ENCODE results near the gene MTMR12.
"Not testable (repeated sequence)": the region's sequence is repeated elsewhere in the genome, so short reads cannot be mapped to it uniquely, and the experiment has no call there.

DNA sequence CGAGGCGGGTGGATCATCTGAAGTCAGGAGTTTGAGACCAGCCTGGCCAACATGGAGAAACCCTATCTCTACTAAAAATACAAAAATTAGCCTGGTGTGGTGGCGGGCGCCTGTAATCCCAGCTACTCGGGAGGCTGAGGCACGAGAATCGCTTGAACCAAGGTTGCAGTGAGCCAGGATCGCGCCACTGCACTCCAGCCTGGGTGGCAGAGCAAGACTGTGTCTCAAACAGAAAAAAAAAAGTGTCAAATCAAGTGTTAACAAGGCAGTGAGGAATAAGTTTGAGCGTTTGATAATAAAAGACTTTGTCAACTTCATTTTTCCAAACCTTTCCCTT is 1.4 kb upstream of the MTMR12 start:
- TF ChIP-seq, protein P1, sequence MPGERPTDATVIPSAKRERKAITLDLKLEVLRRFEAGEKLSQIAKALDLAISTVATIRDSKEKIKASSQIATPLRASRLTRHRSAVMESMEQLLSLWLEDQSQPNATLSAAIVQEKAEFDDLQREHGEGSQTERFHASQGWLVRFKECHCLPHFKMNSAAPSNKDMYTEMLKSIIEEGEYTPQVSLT (CRISPR knock-in tag; IDR thresholded peaks at IDR 0.05; ENCODE audit: borderline replicate concordance, low read depth): not testable (repeated sequence)
- TF ChIP-seq ARHGAP35 (CRISPR knock-in tag; IDR thresholded peaks at IDR 0.05; ENCODE audit: borderline replicate concordance); TEAD3 (CRISPR knock-in tag; optimal IDR thresholded peaks at IDR 0.05; ENCODE audit: borderline replicate concordance); ZNF3 (CRISPR knock-in tag; IDR thresholded peaks at IDR 0.05); GABPA (IDR thresholded peaks at IDR 0.05; ENCODE audit: low read depth, low read length); GABPA (CRISPR knock-in tag; IDR thresholded peaks at IDR 0.05; ENCODE audit: low read depth); CBFB (CRISPR knock-in tag; IDR thresholded peaks at IDR 0.05): not testable (repeated sequence)
- TF ChIP-seq, protein P2, sequence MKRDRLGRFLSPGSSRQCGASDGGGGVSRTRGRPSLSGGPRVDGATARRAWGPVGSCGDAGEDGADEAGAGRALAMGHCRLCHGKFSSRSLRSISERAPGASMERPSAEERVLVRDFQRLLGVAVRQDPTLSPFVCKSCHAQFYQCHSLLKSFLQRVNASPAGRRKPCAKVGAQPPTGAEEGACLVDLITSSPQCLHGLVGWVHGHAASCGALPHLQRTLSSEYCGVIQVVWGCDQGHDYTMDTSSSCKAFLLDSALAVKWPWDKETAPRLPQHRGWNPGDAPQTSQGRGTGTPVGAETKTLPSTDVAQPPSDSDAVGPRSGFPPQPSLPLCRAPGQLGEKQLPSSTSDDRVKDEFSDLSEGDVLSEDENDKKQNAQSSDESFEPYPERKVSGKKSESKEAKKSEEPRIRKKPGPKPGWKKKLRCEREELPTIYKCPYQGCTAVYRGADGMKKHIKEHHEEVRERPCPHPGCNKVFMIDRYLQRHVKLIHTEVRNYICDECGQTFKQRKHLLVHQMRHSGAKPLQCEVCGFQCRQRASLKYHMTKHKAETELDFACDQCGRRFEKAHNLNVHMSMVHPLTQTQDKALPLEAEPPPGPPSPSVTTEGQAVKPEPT (CRISPR knock-in tag; IDR thresholded peaks at IDR 0.05; ENCODE audit: low read depth): not testable (repeated sequence)
- TF ChIP-seq, protein P3, sequence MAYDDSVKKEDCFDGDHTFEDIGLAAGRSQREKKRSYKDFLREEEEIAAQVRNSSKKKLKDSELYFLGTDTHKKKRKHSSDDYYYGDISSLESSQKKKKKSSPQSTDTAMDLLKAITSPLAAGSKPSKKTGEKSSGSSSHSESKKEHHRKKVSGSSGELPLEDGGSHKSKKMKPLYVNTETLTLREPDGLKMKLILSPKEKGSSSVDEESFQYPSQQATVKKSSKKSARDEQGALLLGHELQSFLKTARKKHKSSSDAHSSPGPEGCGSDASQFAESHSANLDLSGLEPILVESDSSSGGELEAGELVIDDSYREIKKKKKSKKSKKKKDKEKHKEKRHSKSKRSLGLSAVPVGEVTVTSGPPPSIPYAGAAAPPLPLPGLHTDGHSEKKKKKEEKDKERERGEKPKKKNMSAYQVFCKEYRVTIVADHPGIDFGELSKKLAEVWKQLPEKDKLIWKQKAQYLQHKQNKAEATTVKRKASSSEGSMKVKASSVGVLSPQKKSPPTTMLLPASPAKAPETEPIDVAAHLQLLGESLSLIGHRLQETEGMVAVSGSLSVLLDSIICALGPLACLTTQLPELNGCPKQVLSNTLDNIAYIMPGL (CRISPR knock-in tag; IDR thresholded peaks at IDR 0.05; ENCODE audit: borderline replicate concordance in 1 of 2, low read depth in 1 of 2): not testable (repeated sequence)
- TF ChIP-seq, protein P4, sequence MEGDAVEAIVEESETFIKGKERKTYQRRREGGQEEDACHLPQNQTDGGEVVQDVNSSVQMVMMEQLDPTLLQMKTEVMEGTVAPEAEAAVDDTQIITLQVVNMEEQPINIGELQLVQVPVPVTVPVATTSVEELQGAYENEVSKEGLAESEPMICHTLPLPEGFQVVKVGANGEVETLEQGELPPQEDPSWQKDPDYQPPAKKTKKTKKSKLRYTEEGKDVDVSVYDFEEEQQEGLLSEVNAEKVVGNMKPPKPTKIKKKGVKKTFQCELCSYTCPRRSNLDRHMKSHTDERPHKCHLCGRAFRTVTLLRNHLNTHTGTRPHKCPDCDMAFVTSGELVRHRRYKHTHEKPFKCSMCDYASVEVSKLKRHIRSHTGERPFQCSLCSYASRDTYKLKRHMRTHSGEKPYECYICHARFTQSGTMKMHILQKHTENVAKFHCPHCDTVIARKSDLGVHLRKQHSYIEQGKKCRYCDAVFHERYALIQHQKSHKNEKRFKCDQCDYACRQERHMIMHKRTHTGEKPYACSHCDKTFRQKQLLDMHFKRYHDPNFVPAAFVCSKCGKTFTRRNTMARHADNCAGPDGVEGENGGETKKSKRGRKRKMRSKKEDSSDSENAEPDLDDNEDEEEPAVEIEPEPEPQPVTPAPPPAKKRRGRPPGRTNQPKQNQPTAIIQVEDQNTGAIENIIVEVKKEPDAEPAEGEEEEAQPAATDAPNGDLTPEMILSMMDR (CRISPR knock-in tag; IDR thresholded peaks at IDR 0.05): not testable (repeated sequence)
- 0 out of 2 replicates have a peak, but pooled peaks have one; percentile 3 for TF ChIP-seq NKX3-1 (CRISPR knock-in tag; IDR thresholded peaks at IDR 0.05)

Measured in HepG2 (cell line).